Testis (tissue), 3 donors: ENCODE results near the gene PDZD8. TPM values are rescaled to one million over a fixed set of nuclear protein-coding genes. Genes with fewer than 3 reads are reported as not detected.

Experiments used
- DNase-seq: peaks from one replicate; pipeline ENCODE4 v3.0.0-alpha.2; 2019
- H3K27ac ChIP-seq, 2 donors: fragments of 200-600 bp; sonication (generic); one replicate each; pipeline ENCODE4 v1.5.1; 2019
- H3K27me3 ChIP-seq: fragments of 200-600 bp; sonication (generic); one replicate; pipeline ENCODE4 v1.5.1; 2019
- H3K36me3 ChIP-seq: fragments of 200-600 bp; sonication (generic); one replicate; pipeline ENCODE4 v1.5.1; 2017; ENCODE audit warnings: low read depth; ENCODE audit errors: missing control alignments
- H3K4me1 ChIP-seq: fragments of 200-600 bp; sonication (generic); one replicate; pipeline ENCODE4 v1.5.1; 2019
- H3K4me3 ChIP-seq, 2 donors: fragments of 200-600 bp; sonication (generic); one replicate each; pipeline ENCODE4 v1.5.1; 2017 to 2019
- H3K9me3 ChIP-seq: fragments of 200-600 bp; sonication (generic); one replicate; pipeline ENCODE4 v1.5.1; 2017
- POLR2A ChIP-seq: fragments of 450-650 bp; IDR thresholded peaks from one replicate; pipeline ENCODE4 v1.6.1; 2017; ENCODE audit warnings: antibody characterized with exemption, mild to moderate bottlenecking, moderate library complexity
- WGBS, 2 donors: methylation state at CpG; one replicate each; pipeline ENCODE4 v1.1.5; 2018; 5-methylcytosine and 5-hydroxymethylcytosine counted together
- intact Hi-C: fragments of 100-400 bp; cut with DNase I; formaldehyde crosslinking; loops from one replicate; pipeline ENCODE4 v1.15.1; 2023; ENCODE audit warnings: low total_unique reads
- polyA plus RNA-seq: library from polyadenylated mRNA; stranded (reverse); fragments of 350-450 nt; fragmentation: Illumina TruSeq; extraction: RNeasy Lipid Tissue Mini Kit (QIAGEN cat#74804); gene quantifications from one replicate; pipeline ENCODE4 v1.2.3, GENCODE V29; 2014; ENCODE audit warnings: low read depth, low replicate concordance; ENCODE audit not compliant: insufficient read depth
- total RNA-seq, 2 donors: library from RNA; depleted of rRNA; stranded (reverse); fragments of >200 nt; gene quantifications; one replicate each; pipeline ENCODE4 v1.2.3, GENCODE V29; 2016
- TF ChIP-seq, protein P1 (sequence below), 3 experiments: fragments of 450-650 bp in 2 of 3; fragments of 200-600 bp in 1 of 3; sonication (generic) in 1 of 3; IDR thresholded peaks; one replicate each; pipeline ENCODE4 v1.5.1; 2016 to 2019; ENCODE audit warnings: antibody characterized with exemption in 3 of 3, mild to moderate bottlenecking in 2 of 3, moderate library complexity in 1 of 3

The PDZD8 gene
- total and polyA plus RNA-seq, 3 donors from 2014 or later = 49.6 to 120 (median 107) TPM

GRCh38 chr10:117351996-117352395, 23.2 kb downstream of the PDZD8 start:
- Histone ChIP-seq H3K27me3 (no peaks in the 10 kb centered on the region), H3K9me3 (no peaks in the 10 kb centered on the region), H3K27ac (no peak overlapping the region), H3K4me1 (peaks cover 4% of the 10 kb centered on the region), H3K4me3 (no peak overlapping the region), H3K36me3 (no peaks in the 10 kb centered on the region)
- no peak for TF ChIP-seq POLR2A
- TF ChIP-seq, protein P1, sequence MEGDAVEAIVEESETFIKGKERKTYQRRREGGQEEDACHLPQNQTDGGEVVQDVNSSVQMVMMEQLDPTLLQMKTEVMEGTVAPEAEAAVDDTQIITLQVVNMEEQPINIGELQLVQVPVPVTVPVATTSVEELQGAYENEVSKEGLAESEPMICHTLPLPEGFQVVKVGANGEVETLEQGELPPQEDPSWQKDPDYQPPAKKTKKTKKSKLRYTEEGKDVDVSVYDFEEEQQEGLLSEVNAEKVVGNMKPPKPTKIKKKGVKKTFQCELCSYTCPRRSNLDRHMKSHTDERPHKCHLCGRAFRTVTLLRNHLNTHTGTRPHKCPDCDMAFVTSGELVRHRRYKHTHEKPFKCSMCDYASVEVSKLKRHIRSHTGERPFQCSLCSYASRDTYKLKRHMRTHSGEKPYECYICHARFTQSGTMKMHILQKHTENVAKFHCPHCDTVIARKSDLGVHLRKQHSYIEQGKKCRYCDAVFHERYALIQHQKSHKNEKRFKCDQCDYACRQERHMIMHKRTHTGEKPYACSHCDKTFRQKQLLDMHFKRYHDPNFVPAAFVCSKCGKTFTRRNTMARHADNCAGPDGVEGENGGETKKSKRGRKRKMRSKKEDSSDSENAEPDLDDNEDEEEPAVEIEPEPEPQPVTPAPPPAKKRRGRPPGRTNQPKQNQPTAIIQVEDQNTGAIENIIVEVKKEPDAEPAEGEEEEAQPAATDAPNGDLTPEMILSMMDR (IDR thresholded peaks at IDR 0.05) = no peak
- WGBS, 2 donors = 87 to 90% methylated on average over 2 of the region's 2 CpGs
- no peak for DNase-seq
- intact Hi-C loops = no loop called here

- no peaks in the 10 kb centered on the region for H3K36me3 ChIP-seq
- H3K27ac ChIP-seq = no peak overlapping the region
- DNase-seq = no peak
- H3K9me3 ChIP-seq = no peaks in the 10 kb centered on the region
- H3K4me1 ChIP-seq = peaks cover 4% of the 10 kb centered on the region
- intact Hi-C loops = no loop called here
- WGBS, 2 donors = 97 to 100% methylated on average over 1 of the region's 1 CpG
- TF ChIP-seq POLR2A = no peak
- TF ChIP-seq, protein P1 (IDR thresholded peaks at IDR 0.05) = no peak
- no peak overlapping the region for H3K4me3 ChIP-seq
- H3K27me3 ChIP-seq = no peaks in the 10 kb centered on the region
These were observed 23.7 kb downstream of the PDZD8 start for GRCh38 chr10:117351558-117351957.

DNA sequence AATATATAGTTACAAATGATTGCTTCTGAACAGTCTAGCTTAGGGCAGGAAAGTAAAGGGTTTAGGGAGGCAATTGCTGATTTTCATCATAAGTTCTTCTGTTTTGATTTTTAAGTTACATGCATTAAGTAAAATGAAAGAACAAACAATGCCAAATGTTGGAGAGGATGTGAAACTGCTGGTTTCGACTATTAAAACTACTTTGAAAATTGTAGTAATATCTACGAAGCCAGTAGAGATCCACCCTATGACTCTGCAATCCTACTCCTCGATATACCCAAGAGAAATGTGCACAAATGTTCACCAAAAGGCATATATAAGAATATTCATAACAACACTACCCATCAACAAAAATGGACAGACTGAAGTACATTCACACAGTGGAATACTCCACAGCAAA, 24.3 kb downstream of the PDZD8 start:
- Histone ChIP-seq H3K36me3 (no peaks in the 10 kb centered on the region), H3K4me1 (peaks cover 4% of the 10 kb centered on the region), H3K27ac (no peak overlapping the region), H3K9me3 (no peaks in the 10 kb centered on the region), H3K27me3 (no peaks in the 10 kb centered on the region), H3K4me3 (no peak overlapping the region)
- no peak for TF ChIP-seq POLR2A
- TF ChIP-seq, protein P1 (IDR thresholded peaks at IDR 0.05) = no peak
- no peak for DNase-seq
- WGBS, 2 donors = 78 to 84% methylated on average over 3 of the region's 3 CpGs
- intact Hi-C loops = no loop called here

GRCh38 chr10:117348236-117348635, 27.0 kb downstream of the PDZD8 start:
- no peaks in the 10 kb centered on the region for H3K27me3 ChIP-seq
- no peak overlapping the region for H3K4me3 ChIP-seq
- intact Hi-C loops = no loop called here
- WGBS, 2 donors = 89 to 93% methylated on average over 5 of the region's 5 CpGs
- no peak overlapping the region for H3K27ac ChIP-seq
- no peaks in the 10 kb centered on the region for H3K9me3 ChIP-seq
- no peaks in the 10 kb centered on the region for H3K36me3 ChIP-seq
- H3K4me1 ChIP-seq = no peaks in the 10 kb centered on the region
- DNase-seq = no peak
- no peak for TF ChIP-seq POLR2A

DNA sequence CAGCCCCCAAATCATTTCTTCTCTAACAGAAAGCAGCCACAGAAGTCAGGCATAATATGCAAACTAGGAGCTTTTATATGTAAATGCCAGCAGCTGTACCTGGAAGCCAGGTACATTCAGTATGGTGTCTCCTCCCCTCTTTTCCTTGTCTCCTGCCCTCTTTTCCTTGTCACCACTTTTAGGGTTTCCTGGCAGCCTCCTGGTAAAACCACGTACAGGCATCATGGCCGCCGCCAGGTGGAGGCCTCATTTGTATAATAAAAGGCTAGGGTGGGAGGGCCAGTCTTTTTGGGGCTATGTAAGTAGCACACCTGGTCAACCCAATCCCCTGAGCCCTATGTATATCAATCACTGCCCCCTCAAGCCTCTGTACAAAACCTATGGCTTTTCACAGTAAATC, 28.7 kb downstream of the PDZD8 start:
- WGBS, 2 donors = 95 to 100% methylated on average over 3 of the region's 3 CpGs
- H3K27ac ChIP-seq = no peak overlapping the region
- H3K4me3 ChIP-seq = no peak overlapping the region
- DNase-seq = no peak
- H3K36me3 ChIP-seq = no peaks in the 10 kb centered on the region
- H3K9me3 ChIP-seq = no peaks in the 10 kb centered on the region
- H3K27me3 ChIP-seq = no peaks in the 10 kb centered on the region
- H3K4me1 ChIP-seq = no peaks in the 10 kb centered on the region
- TF ChIP-seq, protein P1 (IDR thresholded peaks at IDR 0.05) = no peak
- no peak for TF ChIP-seq POLR2A
- intact Hi-C loops = no loop called here
